Osteocyte (in vitro differentiated cells): ENCODE data around the gene GRAMD2B. TPM values are rescaled to one million over a fixed set of nuclear protein-coding genes. Genes with fewer than 3 reads are reported as not detected.
A peak's percentile ranks its signal among the peaks of the same experiment; 100 is the strongest.

ENCODE experiments used
- DNase-seq: peaks from one replicate; pipeline ENCODE4 v3.0.0; 2021; ENCODE audit warnings: mixed read lengths; ENCODE audit not compliant: unreplicated experiment; ENCODE audit errors: extremely low spot score
- H3K27ac Mint-ChIP-seq: one replicate; pipeline ENCODE4 v1.8.0; 2021; ENCODE audit warnings: mild to moderate bottlenecking, mixed read lengths; ENCODE audit not compliant: unreplicated experiment
- H3K27me3 Mint-ChIP-seq: one replicate; pipeline ENCODE4 v1.8.0; 2021; ENCODE audit warnings: mixed read lengths; ENCODE audit not compliant: unreplicated experiment
- H3K36me3 Mint-ChIP-seq: one replicate; pipeline ENCODE4 v1.8.0; 2021; ENCODE audit warnings: mixed read lengths; ENCODE audit not compliant: unreplicated experiment
- H3K4me1 Mint-ChIP-seq: one replicate; pipeline ENCODE4 v1.8.0; 2021; ENCODE audit warnings: mixed read lengths; ENCODE audit not compliant: unreplicated experiment
- H3K4me3 Mint-ChIP-seq: one replicate; pipeline ENCODE4 v1.8.0; 2021; ENCODE audit warnings: mild to moderate bottlenecking, moderate library complexity, mixed read lengths; ENCODE audit not compliant: unreplicated experiment
- H3K9me3 Mint-ChIP-seq: one replicate; pipeline ENCODE4 v1.8.0; 2021; ENCODE audit warnings: mixed read lengths; ENCODE audit not compliant: unreplicated experiment
- CTCF ChIP-seq: fragments of 200-600 bp; sonication (generic); IDR thresholded peaks from 2 replicates; pipeline ENCODE4 v1.5.0; 2021; ENCODE audit warnings: antibody characterized with exemption, mild to moderate bottlenecking, moderate library complexity
- total RNA-seq: library from RNA; stranded (reverse); gene quantifications from 2 replicates; pipeline ENCODE4 v1.2.1, GENCODE V29; 2021

Gene GRAMD2B
- total RNA-seq, 1 donor from 2014 or later = 93.7 TPM

- Mint-ChIP-seq H3K36me3 (no peaks in the 10 kb centered on the region), H3K27ac (peak overlapping the region; percentile 83), H3K27me3 (no peaks in the 10 kb centered on the region), H3K4me3 (peak overlapping the region; percentile 10), H3K4me1 (peaks cover 54% of the 10 kb centered on the region), H3K9me3 (no peaks in the 10 kb centered on the region)
- no peak for TF ChIP-seq CTCF
- peak; percentile 77 for DNase-seq
Observed at GRCh38 chr5:126525630-126526245, 102.5 kb downstream of the GRAMD2B start.

- H3K4me1 Mint-ChIP-seq = peaks cover 57% of the 10 kb centered on the region
- no peaks in the 10 kb centered on the region for H3K36me3 Mint-ChIP-seq
- no peak overlapping the region for H3K4me3 Mint-ChIP-seq
- H3K9me3 Mint-ChIP-seq = no peaks in the 10 kb centered on the region
- H3K27ac Mint-ChIP-seq = peak overlapping the region; percentile 83
- DNase-seq = no peak
- TF ChIP-seq CTCF = no peak
- H3K27me3 Mint-ChIP-seq = no peaks in the 10 kb centered on the region
Observed at GRCh38 chr5:126526493-126526892, 103.3 kb downstream of the GRAMD2B start.

- Mint-ChIP-seq H3K4me1 (peaks cover 63% of the 10 kb centered on the region), H3K27me3 (no peaks in the 10 kb centered on the region), H3K4me3 (no peak overlapping the region), H3K36me3 (no peaks in the 10 kb centered on the region), H3K27ac (peak overlapping the region; percentile 83), H3K9me3 (no peaks in the 10 kb centered on the region)
- no peak for DNase-seq
- TF ChIP-seq CTCF = no peak
Observed at GRCh38 chr5:126527158-126527557, 103.9 kb downstream of the GRAMD2B start.

GRCh38 chr5:126527892-126528291 lies 104.7 kb downstream of the GRAMD2B start:
- H3K27ac Mint-ChIP-seq = peak overlapping the region; percentile 83
- TF ChIP-seq CTCF = no peak
- peaks cover 66% of the 10 kb centered on the region for H3K4me1 Mint-ChIP-seq
- no peak for DNase-seq
- no peak overlapping the region for H3K4me3 Mint-ChIP-seq
- H3K27me3 Mint-ChIP-seq = no peaks in the 10 kb centered on the region
- no peaks in the 10 kb centered on the region for H3K9me3 Mint-ChIP-seq
- H3K36me3 Mint-ChIP-seq = no peaks in the 10 kb centered on the region

GRCh38 chr5:126531543-126532120 lies 108.4 kb downstream of the GRAMD2B start:
- Mint-ChIP-seq H3K36me3 (no peaks in the 10 kb centered on the region), H3K27ac (peak overlapping the region; percentile 87), H3K4me1 (peaks cover 40% of the 10 kb centered on the region), H3K9me3 (no peaks in the 10 kb centered on the region), H3K4me3 (no peak overlapping the region), H3K27me3 (no peaks in the 10 kb centered on the region)
- DNase-seq = peak; percentile 32
- TF ChIP-seq CTCF = no peak
